Ascending aorta (tissue), 2 donors: Measurements from ENCODE around the gene WNT1. TPM values are rescaled to one million over a fixed set of nuclear protein-coding genes. Genes with fewer than 3 reads are reported as not detected.

Source experiments
- DNase-seq, 2 donors: peaks; one replicate each; pipeline ENCODE4 v3.0.0-alpha.2; 2019; ENCODE audit warnings: low spot score in 2 of 2
- H3K27ac ChIP-seq, 2 donors: fragments of 200-600 bp; sonication (generic); one replicate each; pipeline ENCODE4 v1.5.1; 2016 to 2017; ENCODE audit warnings: mild to moderate bottlenecking in 1 of 2
- H3K27me3 ChIP-seq: fragments of 200-600 bp; sonication (generic); one replicate; pipeline ENCODE4 v1.5.1; 2017
- H3K36me3 ChIP-seq, 2 donors: fragments of 200-600 bp; sonication (generic); one replicate each; pipeline ENCODE4 v1.5.1; 2016
- H3K4me1 ChIP-seq, 2 donors: fragments of 200-600 bp; sonication (generic); one replicate each; pipeline ENCODE4 v1.5.1; 2016 to 2017; ENCODE audit warnings: mild to moderate bottlenecking in 1 of 2
- H3K4me3 ChIP-seq, 2 donors: fragments of 200-600 bp; sonication (generic); one replicate each; pipeline ENCODE4 v1.5.1; 2016 to 2017; ENCODE audit warnings: mild to moderate bottlenecking in 1 of 2
- H3K9me3 ChIP-seq, 2 donors: fragments of 200-600 bp; sonication (generic); one replicate each; pipeline ENCODE4 v1.5.1; 2016
- CTCF ChIP-seq, 3 experiments: fragments of 200-600 bp in 2 of 3; fragments of 450-650 bp in 1 of 3; sonication (generic) in 2 of 3; IDR thresholded peaks; one replicate each; pipeline ENCODE4 v1.5.1; 2016 to 2019; ENCODE audit warnings: antibody characterized with exemption in 3 of 3, mild to moderate bottlenecking in 1 of 3, moderate library complexity in 1 of 3
- intact Hi-C: fragments of 100-400 bp; cut with DNase I; formaldehyde crosslinking; loops from one replicate; pipeline ENCODE4 v1.15.1; 2023
- total RNA-seq: library from RNA; depleted of rRNA; stranded (reverse); fragments of >200 nt; gene quantifications from one replicate; pipeline ENCODE4 v1.1.0, GENCODE V29; 2016

Gene WNT1
- total RNA-seq, 1 donor from 2014 or later: not detected

GRCh38 chr12:49025463-49025862 lies 47.3 kb downstream of the WNT1 start:
- no peak overlapping the region for H3K27ac ChIP-seq
- DNase-seq: no peak
- intact Hi-C loops: no loop called here
- no peaks in the 10 kb centered on the region for H3K4me1 ChIP-seq
- peaks cover 76 to 90% of the 10 kb centered on the region in 2 donors for H3K36me3 ChIP-seq
- H3K27me3 ChIP-seq: no peaks in the 10 kb centered on the region
- no peak overlapping the region for H3K4me3 ChIP-seq
- no peak for TF ChIP-seq CTCF (IDR thresholded peaks at IDR 0.05)
- no peaks in the 10 kb centered on the region for H3K9me3 ChIP-seq

- Histone ChIP-seq H3K4me3 (no peak overlapping the region), H3K4me1 (no peaks in the 10 kb centered on the region), H3K27me3 (no peaks in the 10 kb centered on the region), H3K27ac (no peak overlapping the region), H3K36me3 (peaks cover 76 to 87% of the 10 kb centered on the region in 2 donors), H3K9me3 (no peaks in the 10 kb centered on the region)
- intact Hi-C loops: no loop called here
- DNase-seq: no peak
- TF ChIP-seq CTCF (IDR thresholded peaks at IDR 0.05): no peak
These were observed 48.0 kb downstream of the WNT1 start for GRCh38 chr12:49026101-49026500.

GRCh38 chr12:49026678-49027480 lies 48.8 kb downstream of the WNT1 start:
- Histone ChIP-seq H3K27me3 (no peaks in the 10 kb centered on the region), H3K36me3 (peaks cover 75 to 87% of the 10 kb centered on the region in 2 donors), H3K4me1 (no peaks in the 10 kb centered on the region), H3K9me3 (no peaks in the 10 kb centered on the region), H3K27ac (no peak overlapping the region), H3K4me3 (no peak overlapping the region)
- no peak for DNase-seq
- TF ChIP-seq CTCF (IDR thresholded peaks at IDR 0.05): no peak
- intact Hi-C loops: no loop called here

- H3K27me3 ChIP-seq: no peaks in the 10 kb centered on the region
- no peak for TF ChIP-seq CTCF (IDR thresholded peaks at IDR 0.05)
- H3K9me3 ChIP-seq: no peaks in the 10 kb centered on the region
- DNase-seq: no peak
- H3K36me3 ChIP-seq: peaks cover 75 to 87% of the 10 kb centered on the region in 2 donors
- no peak overlapping the region for H3K4me3 ChIP-seq
- H3K4me1 ChIP-seq: no peaks in the 10 kb centered on the region
- intact Hi-C loops: no loop called here
- no peak overlapping the region for H3K27ac ChIP-seq
These were observed 49.9 kb downstream of the WNT1 start for GRCh38 chr12:49027846-49028555.

GRCh38 chr12:49028666-49029275 lies 50.6 kb downstream of the WNT1 start:
- peaks cover 75 to 87% of the 10 kb centered on the region in 2 donors for H3K36me3 ChIP-seq
- intact Hi-C loops: no loop called here

More at GRCh38 chr12:49028666-49029275, 50.6 kb downstream of the WNT1 start:
- Histone ChIP-seq H3K27ac (no peak overlapping the region), H3K9me3 (no peaks in the 10 kb centered on the region), H3K27me3 (no peaks in the 10 kb centered on the region), H3K4me3 (no peak overlapping the region), H3K4me1 (no peaks in the 10 kb centered on the region)
- DNase-seq: no peak
- no peak for TF ChIP-seq CTCF (IDR thresholded peaks at IDR 0.05)
